ENCODE results near the gene TBC1D22A. TPM values are rescaled to one million over a fixed set of nuclear protein-coding genes. Genes with fewer than 3 reads are reported as not detected.
A peak's percentile ranks its signal among the peaks of the same experiment; 100 is the strongest.

Gene TBC1D22A
- total RNA-seq, 1 experiment from 2014 or later, result 27.6 TPM

DNA sequence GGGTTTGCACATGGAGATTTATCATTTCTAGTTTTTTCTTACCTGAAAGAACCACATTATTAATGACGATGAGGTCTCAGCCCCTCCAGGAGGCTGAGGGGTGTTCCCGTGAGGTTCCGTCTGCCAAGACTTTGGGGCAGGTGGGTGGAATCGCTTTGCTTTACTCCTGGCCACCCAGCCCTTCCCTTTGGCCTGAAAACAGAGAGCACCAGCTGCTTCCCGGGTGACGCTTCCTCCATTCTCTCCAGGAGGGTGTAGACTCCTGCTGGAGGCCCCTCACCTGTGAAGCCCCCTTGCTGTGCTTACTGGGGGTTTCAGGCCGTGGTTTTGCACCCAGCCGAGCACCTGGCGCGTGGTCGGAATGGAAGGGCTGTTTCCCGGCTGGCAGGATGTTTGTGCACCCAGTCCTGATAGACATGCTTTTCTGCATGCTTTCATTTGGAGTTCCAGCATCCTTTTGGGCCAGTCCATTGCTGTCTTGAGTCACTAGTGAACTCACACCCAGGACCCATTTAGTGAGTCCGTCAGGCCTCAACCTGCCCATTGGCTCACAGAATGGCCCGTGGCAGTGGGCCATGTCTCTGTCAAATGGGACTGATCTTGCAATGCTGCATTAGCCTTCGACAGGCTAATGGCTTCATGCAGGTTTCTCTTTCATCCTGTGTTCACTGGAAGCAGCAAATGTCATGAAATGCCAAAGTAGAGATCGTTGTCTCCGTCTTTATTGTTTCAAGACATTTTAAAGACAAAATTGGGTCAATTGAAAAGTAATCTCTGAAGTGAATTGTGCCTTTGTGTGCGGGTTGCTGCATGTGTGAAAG is 360.8 kb downstream of the TBC1D22A start:
- peaks cover 5% of the 10 kb centered on the region for H3K36me3 Mint-ChIP-seq (ENCODE audit: insufficient read depth, unreplicated experiment)
- peak overlapping the region; percentile 51 for H3K27ac Mint-ChIP-seq (ENCODE audit: unreplicated experiment)
- TF ChIP-seq, protein P1, sequence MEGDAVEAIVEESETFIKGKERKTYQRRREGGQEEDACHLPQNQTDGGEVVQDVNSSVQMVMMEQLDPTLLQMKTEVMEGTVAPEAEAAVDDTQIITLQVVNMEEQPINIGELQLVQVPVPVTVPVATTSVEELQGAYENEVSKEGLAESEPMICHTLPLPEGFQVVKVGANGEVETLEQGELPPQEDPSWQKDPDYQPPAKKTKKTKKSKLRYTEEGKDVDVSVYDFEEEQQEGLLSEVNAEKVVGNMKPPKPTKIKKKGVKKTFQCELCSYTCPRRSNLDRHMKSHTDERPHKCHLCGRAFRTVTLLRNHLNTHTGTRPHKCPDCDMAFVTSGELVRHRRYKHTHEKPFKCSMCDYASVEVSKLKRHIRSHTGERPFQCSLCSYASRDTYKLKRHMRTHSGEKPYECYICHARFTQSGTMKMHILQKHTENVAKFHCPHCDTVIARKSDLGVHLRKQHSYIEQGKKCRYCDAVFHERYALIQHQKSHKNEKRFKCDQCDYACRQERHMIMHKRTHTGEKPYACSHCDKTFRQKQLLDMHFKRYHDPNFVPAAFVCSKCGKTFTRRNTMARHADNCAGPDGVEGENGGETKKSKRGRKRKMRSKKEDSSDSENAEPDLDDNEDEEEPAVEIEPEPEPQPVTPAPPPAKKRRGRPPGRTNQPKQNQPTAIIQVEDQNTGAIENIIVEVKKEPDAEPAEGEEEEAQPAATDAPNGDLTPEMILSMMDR (IDR thresholded peaks at IDR 0.05; ENCODE audit: unreplicated experiment), result no peak
- intact Hi-C loops (cut with micrococcal nuclease; ENCODE audit: unreplicated experiment), result no loop called here
- peaks cover 7% of the 10 kb centered on the region for H3K4me1 Mint-ChIP-seq (ENCODE audit: low read depth, unreplicated experiment)
- no peaks in the 10 kb centered on the region for H3K9me3 Mint-ChIP-seq (ENCODE audit: low read depth, unreplicated experiment)
- no peak for DNase-seq
- H3K4me3 Mint-ChIP-seq (ENCODE audit: low read depth, unreplicated experiment), result no peak overlapping the region
- no TSS peak for BruUV-seq (replicated peaks)
- no peaks in the 10 kb centered on the region for H3K27me3 Mint-ChIP-seq (ENCODE audit: unreplicated experiment)
- CTCF ChIA-PET, result no interaction called here

DNA sequence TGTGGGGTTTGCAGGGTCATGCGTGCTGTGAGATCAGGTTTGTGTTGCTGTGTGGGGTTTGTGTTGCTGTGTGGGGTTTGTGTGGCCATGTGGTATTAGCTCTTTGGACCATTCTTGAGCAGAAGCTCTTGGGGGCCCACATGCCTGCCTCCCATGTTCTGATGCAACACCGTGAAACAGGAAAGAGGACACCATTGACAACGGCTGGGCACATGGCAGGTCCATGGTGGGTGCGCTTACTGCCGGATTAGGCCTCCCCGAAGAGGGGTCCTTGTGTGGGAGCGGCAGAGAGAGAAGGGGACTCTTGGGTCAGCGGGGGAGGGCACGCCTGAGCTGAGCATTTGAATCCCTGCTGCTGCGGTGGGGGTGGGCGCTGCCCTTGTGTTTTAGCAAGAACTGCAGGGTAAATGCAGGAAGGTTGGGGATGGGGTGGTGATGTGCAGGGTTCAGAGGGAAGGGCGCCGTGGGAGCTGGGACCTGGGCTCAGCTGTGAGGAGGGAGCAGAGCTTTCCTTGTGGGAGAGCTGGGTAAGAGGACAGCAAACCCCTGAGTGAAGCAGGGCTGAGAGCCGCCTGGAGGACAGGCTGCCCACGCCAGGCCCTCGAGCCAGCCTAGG is 361.5 kb downstream of the TBC1D22A start:
- H3K4me3 Mint-ChIP-seq (ENCODE audit: low read depth, unreplicated experiment), result no peak overlapping the region
- H3K27ac Mint-ChIP-seq (ENCODE audit: unreplicated experiment), result peak overlapping the region; percentile 51
- H3K27me3 Mint-ChIP-seq (ENCODE audit: unreplicated experiment), result no peaks in the 10 kb centered on the region
- BruUV-seq (replicated peaks), result no TSS peak
- no peaks in the 10 kb centered on the region for H3K9me3 Mint-ChIP-seq (ENCODE audit: low read depth, unreplicated experiment)
- intact Hi-C loops (cut with micrococcal nuclease; ENCODE audit: unreplicated experiment), result no loop called here
- DNase-seq, result no peak
- TF ChIP-seq, protein P1 (IDR thresholded peaks at IDR 0.05; ENCODE audit: unreplicated experiment), result no peak
- CTCF ChIA-PET, result no interaction called here
- H3K36me3 Mint-ChIP-seq (ENCODE audit: insufficient read depth, unreplicated experiment), result peaks cover 10% of the 10 kb centered on the region
- H3K4me1 Mint-ChIP-seq (ENCODE audit: low read depth, unreplicated experiment), result peaks cover 7% of the 10 kb centered on the region

DNA sequence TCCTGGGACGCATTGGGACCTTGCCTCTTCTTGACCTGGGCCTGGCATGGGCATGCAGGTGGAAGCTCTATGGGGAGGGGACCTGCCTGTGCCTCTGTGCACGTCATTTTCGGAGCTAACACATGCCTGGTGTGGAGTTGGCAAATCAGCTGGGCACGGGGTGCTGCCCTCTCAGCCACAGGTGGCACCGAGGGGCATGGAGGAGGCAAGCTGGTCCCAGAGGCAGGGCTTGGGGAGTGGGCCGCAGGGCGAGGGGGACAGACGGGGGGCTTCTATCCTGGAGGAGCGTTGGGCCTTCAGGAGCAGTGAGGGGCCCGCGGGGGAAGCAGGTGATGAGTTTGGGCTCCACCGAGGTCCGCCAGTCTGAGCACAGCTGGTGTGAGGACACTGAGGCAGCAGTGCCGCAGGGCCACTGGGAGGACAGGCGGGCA is 362.0 kb downstream of the TBC1D22A start:
- intact Hi-C loops (cut with micrococcal nuclease; ENCODE audit: unreplicated experiment), result no loop called here
- Mint-ChIP-seq H3K4me3 (ENCODE audit: low read depth, unreplicated experiment) (no peak overlapping the region), H3K27ac (ENCODE audit: unreplicated experiment) (no peak overlapping the region), H3K9me3 (ENCODE audit: low read depth, unreplicated experiment) (no peaks in the 10 kb centered on the region), H3K36me3 (ENCODE audit: insufficient read depth, unreplicated experiment) (peaks cover 13% of the 10 kb centered on the region), H3K4me1 (ENCODE audit: low read depth, unreplicated experiment) (peaks cover 9% of the 10 kb centered on the region), H3K27me3 (ENCODE audit: unreplicated experiment) (no peaks in the 10 kb centered on the region)
- DNase-seq, result no peak
- TF ChIP-seq, protein P1 (IDR thresholded peaks at IDR 0.05; ENCODE audit: unreplicated experiment), result no peak
- BruUV-seq (replicated peaks), result no TSS peak
- CTCF ChIA-PET, result no interaction called here

DNA sequence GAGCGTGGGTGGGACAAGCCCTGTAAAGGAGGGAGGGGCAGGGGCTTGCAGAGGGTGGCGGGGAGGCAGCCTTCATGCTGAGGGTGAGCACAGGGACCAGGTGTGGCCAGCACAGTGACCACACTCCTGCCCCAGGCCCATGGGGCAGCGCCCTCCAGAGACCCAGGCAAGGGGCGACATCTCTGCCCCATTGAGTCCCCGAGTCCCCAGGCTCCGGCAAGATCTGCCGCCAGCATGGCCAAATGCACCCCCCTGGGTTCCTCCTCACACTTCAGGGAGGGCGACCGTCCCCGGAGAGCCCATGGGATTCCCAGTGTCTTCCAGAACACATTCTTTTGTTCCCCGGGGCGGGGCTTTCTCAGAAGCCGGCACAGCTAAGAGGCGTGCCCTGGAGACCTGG is 362.5 kb downstream of the TBC1D22A start:
- no peaks in the 10 kb centered on the region for H3K9me3 Mint-ChIP-seq (ENCODE audit: low read depth, unreplicated experiment)
- DNase-seq, result no peak
- no peak overlapping the region for H3K4me3 Mint-ChIP-seq (ENCODE audit: low read depth, unreplicated experiment)
- H3K27me3 Mint-ChIP-seq (ENCODE audit: unreplicated experiment), result no peaks in the 10 kb centered on the region
- peaks cover 18% of the 10 kb centered on the region for H3K36me3 Mint-ChIP-seq (ENCODE audit: insufficient read depth, unreplicated experiment)
- peaks cover 14% of the 10 kb centered on the region for H3K4me1 Mint-ChIP-seq (ENCODE audit: low read depth, unreplicated experiment)
- BruUV-seq (replicated peaks), result no TSS peak
- no peak overlapping the region for H3K27ac Mint-ChIP-seq (ENCODE audit: unreplicated experiment)
- TF ChIP-seq, protein P1 (IDR thresholded peaks at IDR 0.05; ENCODE audit: unreplicated experiment), result no peak
- intact Hi-C loops (cut with micrococcal nuclease; ENCODE audit: unreplicated experiment), result no loop called here
- CTCF ChIA-PET, result no interaction called here
